Erythroblast (primary cell): ENCODE measurements around the gene SLC7A11.
A peak's percentile ranks its signal among the peaks of the same experiment; 100 is the strongest.
"Not testable (repeated sequence)": the region's sequence is repeated elsewhere in the genome, so short reads cannot be mapped to it uniquely, and the experiment has no call there.

Experiments used
- DNase-seq, 2 experiments: peaks; one replicate each; lab custom pipeline; 2025; lab: John Stamatoyannopoulos, UW
- GATA1 ChIP-seq: IDR thresholded peaks from 2 replicates; pipeline ENCODE4 v1.6.1; 2011; ENCODE audit warnings: low read depth, mild to moderate bottlenecking, control low read depth, low read length, moderate library complexity
- POLR2A ChIP-seq: IDR thresholded peaks from 2 replicates; pipeline ENCODE4 v1.6.1; 2011; ENCODE audit warnings: mild to moderate bottlenecking, low read length

Gene SLC7A11

GRCh38 chr4:138235419-138235952 lies 6.7 kb downstream of the SLC7A11 start:
- peak; percentile 79 to 85 for DNase-seq
- TF ChIP-seq GATA1 (no peak), POLR2A (no peak)

- no peak for DNase-seq
Observed at GRCh38 chr4:138234248-138234647, 7.9 kb downstream of the SLC7A11 start.

GRCh38 chr4:138233313-138234034 lies 8.7 kb downstream of the SLC7A11 start:
- DNase-seq: no peak
- TF ChIP-seq POLR2A (no peak), GATA1 (no peak)

More at GRCh38 chr4:138234248-138234647, 7.9 kb downstream of the SLC7A11 start:
- no peak for TF ChIP-seq POLR2A
- TF ChIP-seq GATA1: no peak

GRCh38 chr4:138232364-138232763 lies 9.8 kb downstream of the SLC7A11 start:
- TF ChIP-seq POLR2A: no peak
- no peak for TF ChIP-seq GATA1
- no peak for DNase-seq

- DNase-seq: no peak
- TF ChIP-seq POLR2A: no peak
Observed at GRCh38 chr4:138230048-138230447, 12.1 kb downstream of the SLC7A11 start.

- TF ChIP-seq GATA1 (no peak), POLR2A (no peak)
- DNase-seq: no peak
Observed at GRCh38 chr4:138229160-138229559, 13.0 kb downstream of the SLC7A11 start.

- TF ChIP-seq POLR2A (no peak), GATA1 (no peak)
- no peak for DNase-seq
Observed at GRCh38 chr4:138226351-138226750, 15.8 kb downstream of the SLC7A11 start.

GRCh38 chr4:138225477-138225876 lies 16.7 kb downstream of the SLC7A11 start:
- no peak for TF ChIP-seq POLR2A
- TF ChIP-seq GATA1: no peak
- no peak for DNase-seq

- no peak for DNase-seq
- TF ChIP-seq POLR2A (no peak), GATA1 (no peak)
Observed at GRCh38 chr4:138224614-138225013, 17.5 kb downstream of the SLC7A11 start.

GRCh38 chr4:138223231-138223910 lies 18.8 kb downstream of the SLC7A11 start:
- TF ChIP-seq GATA1 (no peak), POLR2A (no peak)
- no peak for DNase-seq

GRCh38 chr4:138222046-138222445 lies 20.1 kb downstream of the SLC7A11 start:
- DNase-seq: no peak
- TF ChIP-seq GATA1 (no peak), POLR2A (no peak)

- TF ChIP-seq GATA1: no peak
- TF ChIP-seq POLR2A: no peak
- no peak for DNase-seq
Observed at GRCh38 chr4:138218976-138219375, 23.2 kb downstream of the SLC7A11 start.

- TF ChIP-seq GATA1 (no peak), POLR2A (no peak)
- no peak for DNase-seq
Observed at GRCh38 chr4:138217567-138217966, 24.6 kb downstream of the SLC7A11 start.

- DNase-seq: no peak
- TF ChIP-seq GATA1: no peak
Observed at GRCh38 chr4:138216272-138216867, 25.8 kb downstream of the SLC7A11 start.

GRCh38 chr4:138210576-138210975 lies 31.6 kb downstream of the SLC7A11 start:
- DNase-seq: not testable (repeated sequence)
